HCT116 (cell line): ENCODE data around the gene FERD3L. TPM values are rescaled to one million over a fixed set of nuclear protein-coding genes. Genes with fewer than 3 reads are reported as not detected.

ENCODE experiments used
- ATAC-seq: fragments of 200-7000 bp; cut with Tn5 transposase; 2 replicates; pipeline ENCODE4 v1.9.1; 2020; ENCODE audit warnings: mild to moderate bottlenecking, moderate library complexity
- BruUV-seq: library from RNA; stranded (reverse); fragments of 400-500 nt; replicated peaks from 2 replicates; lab custom pipeline; 2021; lab: Mats Ljungman, UMichigan
- CTCF ChIA-PET: fragments of 300-600 bp; sonication (Branson Sonifier 250); formaldehyde crosslinking; loops from one replicate; lab custom pipeline; 2021; ENCODE audit warnings: antibody characterized with exemption; lab: Charles Lee
- POLR2A ChIA-PET: fragments of 300-600, 350-600 bp; sonication (Branson Sonifier 250); formaldehyde crosslinking; loops from one replicate; lab custom pipeline; 2021; ENCODE audit warnings: antibody characterized with exemption; lab: Charles Lee
- RAD21 ChIA-PET, 2 experiments: fragments of 300-600 bp; sonication (Branson Sonifier 250); formaldehyde crosslinking; loops; one replicate each; lab custom pipeline; 2023; ENCODE audit warnings: low total read pairs in 2 of 2; ENCODE audit not compliant: uncharacterized antibody in 2 of 2, unreplicated experiment in 2 of 2, low non-redundant PET in 1 of 2; lab: Charles Lee
- DNase-seq: peaks from one replicate; pipeline ENCODE4 v3.0.0-alpha.2; 2010; ENCODE audit warnings: low read depth, low spot score
- H2AFZ ChIP-seq: fragments of 200-600 bp; shearing (Covaris generic), sonication (generic); 2 replicates; pipeline ENCODE4 v1.6.1; 2017; ENCODE audit warnings: low read depth, mixed run types, mixed read lengths, antibody characterized with exemption, low read length; ENCODE audit not compliant: poor library complexity, severe bottlenecking
- H3K27ac ChIP-seq: 2 replicates; pipeline ENCODE4 v1.5.1; 2012; ENCODE audit warnings: low read depth, low read length
- H3K27me3 ChIP-seq: fragments of 200-600 bp; sonication (generic); 2 replicates; pipeline ENCODE4 v1.6.1; 2016; ENCODE audit warnings: mixed run types, low read length, mixed read lengths; ENCODE audit not compliant: insufficient read depth
- H3K36me3 ChIP-seq, 2 experiments: fragments of 200-500 bp in 1 of 2; fragments of 200-600 bp in 1 of 2; sonication (Bioruptor generic) in 1 of 2; sonication (generic) in 1 of 2; 2 replicates each; pipeline versions ENCODE4 v1.5.1 to v1.6.1; 2014 to 2016; ENCODE audit warnings: low read length in 2 of 2, inconsistent platforms in 1 of 2, mixed read lengths in 1 of 2, mixed run types in 1 of 2; ENCODE audit not compliant: insufficient read depth in 2 of 2, control insufficient read depth in 1 of 2
- H3K4me1 ChIP-seq, 2 experiments: fragments of 200-600 bp in 1 of 2; sonication (generic) in 1 of 2; 2 replicates each; pipeline versions ENCODE4 v1.5.1 to v1.6.1; 2012 to 2017; ENCODE audit warnings: low read length in 2 of 2, inconsistent platforms in 1 of 2, mild to moderate bottlenecking in 1 of 2, mixed read lengths in 1 of 2, mixed run types in 1 of 2, moderate library complexity in 1 of 2; ENCODE audit not compliant: insufficient read depth in 2 of 2, control insufficient read depth in 1 of 2
- H3K4me2 ChIP-seq: fragments of 200-600 bp; sonication (generic); 2 replicates; pipeline ENCODE4 v1.6.1; 2017; ENCODE audit warnings: mixed run types, low read length, mixed read lengths
- H3K4me3 ChIP-seq, 2 experiments: fragments of 200-600 bp in 1 of 2; sonication (generic) in 1 of 2; replicated peaks in 1 of 2; 2 replicates each; pipeline ENCODE4 v1.5.1; 2011 to 2016; ENCODE audit warnings: low read length in 2 of 2, control low read depth in 1 of 2, low read depth in 1 of 2, mild to moderate bottlenecking in 1 of 2, mixed read lengths in 1 of 2, mixed run types in 1 of 2
- H3K79me2 ChIP-seq: fragments of 200-600 bp; sonication (generic); 2 replicates; pipeline ENCODE4 v1.6.1; 2017; ENCODE audit warnings: mild to moderate bottlenecking, mixed run types, low read length, moderate library complexity, mixed read lengths; ENCODE audit not compliant: insufficient read depth
- H3K9ac ChIP-seq: fragments of 200-600 bp; sonication (generic); 2 replicates; pipeline ENCODE4 v1.6.1; 2016; ENCODE audit warnings: low read length, mixed read lengths
- H3K9me2 ChIP-seq: fragments of 200-600 bp; sonication (generic), shearing (Covaris generic); 2 replicates; pipeline ENCODE4 v1.6.1; 2017; ENCODE audit warnings: mixed run types, mild to moderate bottlenecking, moderate library complexity; ENCODE audit not compliant: insufficient read depth
- H3K9me3 ChIP-seq, 2 experiments: fragments of 200-500 bp in 1 of 2; fragments of 200-600 bp in 1 of 2; sonication (Bioruptor generic) in 1 of 2; sonication (generic) in 1 of 2; 2 replicates each; pipeline ENCODE4 v1.6.1; 2014 to 2017; ENCODE audit warnings: low read length in 2 of 2, mixed read lengths in 2 of 2, inconsistent platforms in 1 of 2, low read depth in 1 of 2, mild to moderate bottlenecking in 1 of 2, mixed run types in 1 of 2, moderate library complexity in 1 of 2; ENCODE audit not compliant: control insufficient read depth in 1 of 2, insufficient read depth in 1 of 2
- H4K20me1 ChIP-seq: fragments of 200-600 bp; sonication (generic), shearing (Covaris generic); 2 replicates; pipeline ENCODE4 v1.6.1; 2017; ENCODE audit warnings: mixed run types, mild to moderate bottlenecking, moderate library complexity; ENCODE audit not compliant: insufficient read depth
- ATF3 ChIP-seq: IDR thresholded peaks from 2 replicates; pipeline ENCODE4 v1.6.1; 2012
- CEBPB ChIP-seq: IDR thresholded peaks from 2 replicates; pipeline ENCODE4 v1.6.1; 2012; ENCODE audit warnings: low read depth
- ELF1 ChIP-seq: IDR thresholded peaks from 2 replicates; pipeline ENCODE4 v1.6.1; 2012; ENCODE audit warnings: low read depth, borderline replicate concordance
- EZH2phosphoT487 ChIP-seq: fragments of 200-600 bp; IDR thresholded peaks from 2 replicates; pipeline ENCODE4 v1.6.1; 2018; ENCODE audit warnings: antibody characterized with exemption, borderline replicate concordance
- FOSL1 ChIP-seq: IDR thresholded peaks from 2 replicates; pipeline ENCODE4 v1.6.1; 2012; ENCODE audit warnings: low read depth
- JUND ChIP-seq: IDR thresholded peaks from 2 replicates; pipeline ENCODE4 v1.6.1; 2012
- POLR2A ChIP-seq: IDR thresholded peaks from 2 replicates; pipeline ENCODE4 v1.7.0; 2011; ENCODE audit warnings: borderline replicate concordance; ENCODE audit not compliant: insufficient read depth, insufficient read length; ENCODE audit errors: extremely low read depth
- RAD21 ChIP-seq: IDR thresholded peaks from 2 replicates; pipeline ENCODE4 v1.6.1; 2012; ENCODE audit warnings: low read depth, mild to moderate bottlenecking
- REST ChIP-seq: IDR thresholded peaks from 2 replicates; pipeline ENCODE4 v1.6.1; 2012; ENCODE audit warnings: low read depth
- SIN3A ChIP-seq: IDR thresholded peaks from 2 replicates; pipeline ENCODE4 v1.6.1; 2012; ENCODE audit warnings: low read depth
- SP1 ChIP-seq: IDR thresholded peaks from 2 replicates; pipeline ENCODE4 v1.6.1; 2012; ENCODE audit warnings: low read depth
- TCF7L2 ChIP-seq: IDR thresholded peaks from 2 replicates; pipeline ENCODE4 v1.7.0; 2011; ENCODE audit warnings: borderline replicate concordance, inconsistent platforms; ENCODE audit not compliant: insufficient read depth, insufficient read length; ENCODE audit errors: extremely low read depth
- YY1 ChIP-seq: IDR thresholded peaks from 2 replicates; pipeline ENCODE4 v1.6.1; 2011; ENCODE audit warnings: low read length, low read depth, moderate library complexity, mild to moderate bottlenecking; ENCODE audit not compliant: insufficient replicate concordance; ENCODE audit errors: extremely low read depth
- ZFX ChIP-seq: fragments of 450-650 bp; IDR thresholded peaks from 2 replicates; pipeline ENCODE4 v1.6.1; 2017
- ZNF274 ChIP-seq: fragments of 200-500 bp; sonication (Bioruptor generic); IDR thresholded peaks from 2 replicates; pipeline ENCODE4 v1.6.1; 2014; ENCODE audit warnings: mild to moderate bottlenecking, low read depth, low read length, inconsistent platforms
- intact Hi-C: fragments of 100-400 bp; cut with micrococcal nuclease; formaldehyde crosslinking; loops from 2 replicates; pipeline ENCODE4 v1.10.0; 2022
- total RNA-seq: library from RNA; stranded (reverse); gene quantifications from one replicate; pipeline ENCODE4 v1.2.1, GENCODE V29; 2021; ENCODE audit not compliant: unreplicated experiment
- TF ChIP-seq, protein P1 (sequence below): IDR thresholded peaks from 2 replicates; pipeline ENCODE4 v1.6.1; 2011; ENCODE audit warnings: mild to moderate bottlenecking, low read length, moderate library complexity; ENCODE audit not compliant: insufficient replicate concordance; ENCODE audit errors: extremely low read depth

FERD3L gene
- total RNA-seq, 1 experiment from 2014 or later = not detected

DNA sequence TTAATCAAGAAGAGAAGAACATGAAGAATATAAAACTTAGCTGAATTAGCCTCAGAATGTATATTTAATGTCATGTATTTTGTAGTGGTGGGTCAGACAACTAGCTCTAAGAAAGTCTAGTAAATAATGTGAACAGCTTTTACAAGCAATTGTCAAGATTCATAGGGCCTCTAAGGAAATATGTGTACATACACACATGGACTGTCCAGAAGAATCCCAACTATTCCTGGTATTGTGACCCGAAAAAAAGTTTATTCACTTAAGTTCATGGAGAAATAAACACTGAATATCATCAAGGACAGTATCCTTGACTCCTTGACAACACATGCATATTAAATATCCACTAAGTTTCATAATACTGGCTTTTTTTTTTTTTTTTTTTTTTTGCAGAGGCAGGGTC lies 16.4 kb downstream of the FERD3L start:
- Histone ChIP-seq H3K9me3 (no peaks in the 10 kb centered on the region), H4K20me1 (no peaks in the 10 kb centered on the region), H3K4me3 (no peak overlapping the region), H2AFZ (no peak overlapping the region), H3K4me1 (no peaks in the 10 kb centered on the region), H3K4me2 (no peak overlapping the region), H3K27me3 (no peaks in the 10 kb centered on the region), H3K9ac (no peak overlapping the region), H3K79me2 (no peaks in the 10 kb centered on the region), H3K36me3 (no peaks in the 10 kb centered on the region), H3K27ac (no peak overlapping the region), H3K9me2 (no peaks in the 10 kb centered on the region)
- DNase-seq (no peak), ATAC-seq (no peak)
- no TSS peak for BruUV-seq
- ChIA-PET CTCF (no interaction called here), POLR2A (no interaction called here), RAD21 (no interaction called here)
- intact Hi-C loops = no loop called here
- TF ChIP-seq ZFX (no peak), YY1 (no peak), ELF1 (no peak), EZH2phosphoT487 (no peak), POLR2A (no peak), RAD21 (no peak), JUND (no peak), REST (no peak), ATF3 (no peak), FOSL1 (no peak), TCF7L2 (no peak), CEBPB (no peak), ZNF274 (no peak), SP1 (no peak), SIN3A (no peak)
- TF ChIP-seq, protein P1, sequence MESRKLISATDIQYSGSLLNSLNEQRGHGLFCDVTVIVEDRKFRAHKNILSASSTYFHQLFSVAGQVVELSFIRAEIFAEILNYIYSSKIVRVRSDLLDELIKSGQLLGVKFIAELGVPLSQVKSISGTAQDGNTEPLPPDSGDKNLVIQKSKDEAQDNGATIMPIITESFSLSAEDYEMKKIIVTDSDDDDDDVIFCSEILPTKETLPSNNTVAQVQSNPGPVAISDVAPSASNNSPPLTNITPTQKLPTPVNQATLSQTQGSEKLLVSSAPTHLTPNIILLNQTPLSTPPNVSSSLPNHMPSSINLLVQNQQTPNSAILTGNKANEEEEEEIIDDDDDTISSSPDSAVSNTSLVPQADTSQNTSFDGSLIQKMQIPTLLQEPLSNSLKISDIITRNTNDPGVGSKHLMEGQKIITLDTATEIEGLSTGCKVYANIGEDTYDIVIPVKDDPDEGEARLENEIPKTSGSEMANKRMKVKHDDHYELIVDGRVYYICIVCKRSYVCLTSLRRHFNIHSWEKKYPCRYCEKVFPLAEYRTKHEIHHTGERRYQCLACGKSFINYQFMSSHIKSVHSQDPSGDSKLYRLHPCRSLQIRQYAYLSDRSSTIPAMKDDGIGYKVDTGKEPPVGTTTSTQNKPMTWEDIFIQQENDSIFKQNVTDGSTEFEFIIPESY = no peak
